Upper lobe of left lung (tissue), 4 donors: ENCODE measurements around the gene SLC10A7.

Experiments used
- POLR2AphosphoS5 ChIP-seq, 2 donors: sonication (generic); formaldehyde crosslinking; IDR thresholded peaks; one replicate each; pipeline ENCODE4 v1.5.1; 2017; ENCODE audit warnings: antibody characterized with exemption in 2 of 2
- TF ChIP-seq, protein P1 (sequence below), 6 experiments: fragments of 450-650 bp in 4 of 6; fragments of 200-600 bp in 2 of 6; sonication (generic) in 2 of 6; IDR thresholded peaks; one replicate each; pipeline ENCODE4 v1.5.1; 2016 to 2019; ENCODE audit warnings: antibody characterized with exemption in 6 of 6

DNA sequence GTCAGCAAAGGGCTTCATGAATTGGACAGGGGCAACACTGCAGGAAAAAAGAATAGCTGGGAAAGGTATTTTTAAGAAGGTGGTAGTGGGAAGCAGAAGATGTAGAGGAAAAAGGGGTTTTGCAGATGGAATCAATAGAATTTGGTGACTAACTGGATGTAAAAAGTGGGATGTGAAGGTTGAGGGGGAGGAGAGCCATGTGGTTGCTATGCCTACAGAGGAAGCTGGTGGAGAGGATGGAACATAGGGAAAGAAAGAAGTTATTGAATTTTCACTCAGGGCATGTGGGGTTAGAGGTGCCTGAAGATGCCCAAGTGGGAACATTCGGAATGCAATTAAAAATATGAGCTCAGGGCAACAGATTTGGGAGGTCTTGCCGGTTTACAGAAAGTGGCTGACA lies 274.4 kb downstream of the SLC10A7 start:
- no peak for TF ChIP-seq POLR2AphosphoS5 (IDR thresholded peaks at IDR 0.05)
- TF ChIP-seq, protein P1, sequence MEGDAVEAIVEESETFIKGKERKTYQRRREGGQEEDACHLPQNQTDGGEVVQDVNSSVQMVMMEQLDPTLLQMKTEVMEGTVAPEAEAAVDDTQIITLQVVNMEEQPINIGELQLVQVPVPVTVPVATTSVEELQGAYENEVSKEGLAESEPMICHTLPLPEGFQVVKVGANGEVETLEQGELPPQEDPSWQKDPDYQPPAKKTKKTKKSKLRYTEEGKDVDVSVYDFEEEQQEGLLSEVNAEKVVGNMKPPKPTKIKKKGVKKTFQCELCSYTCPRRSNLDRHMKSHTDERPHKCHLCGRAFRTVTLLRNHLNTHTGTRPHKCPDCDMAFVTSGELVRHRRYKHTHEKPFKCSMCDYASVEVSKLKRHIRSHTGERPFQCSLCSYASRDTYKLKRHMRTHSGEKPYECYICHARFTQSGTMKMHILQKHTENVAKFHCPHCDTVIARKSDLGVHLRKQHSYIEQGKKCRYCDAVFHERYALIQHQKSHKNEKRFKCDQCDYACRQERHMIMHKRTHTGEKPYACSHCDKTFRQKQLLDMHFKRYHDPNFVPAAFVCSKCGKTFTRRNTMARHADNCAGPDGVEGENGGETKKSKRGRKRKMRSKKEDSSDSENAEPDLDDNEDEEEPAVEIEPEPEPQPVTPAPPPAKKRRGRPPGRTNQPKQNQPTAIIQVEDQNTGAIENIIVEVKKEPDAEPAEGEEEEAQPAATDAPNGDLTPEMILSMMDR (IDR thresholded peaks at IDR 0.05): no peak
